ENCODE data around the gene RPL4.
"Not testable (repeated sequence)": the region's sequence is repeated elsewhere in the genome, so short reads cannot be mapped to it uniquely, and the experiment has no call there.

Gene RPL4

GRCh38 chr15:66503041-66503648, 1.5 kb downstream of the RPL4 start:
- not testable (repeated sequence) for H2AFZ ChIP-seq (ENCODE audit: low read depth, low read length); H3K79me1 ChIP-seq (replicated peaks; ENCODE audit: low read length, poor library complexity, severe bottlenecking); H2BK5ac ChIP-seq (ENCODE audit: low read depth, low read length, poor library complexity, severe bottlenecking); H3K27ac ChIP-seq (ENCODE audit: low read length, poor library complexity, severe bottlenecking); H3K14ac ChIP-seq (ENCODE audit: low read length in 2 of 2); H4K91ac ChIP-seq (ENCODE audit: low read length); H2BK15ac ChIP-seq (ENCODE audit: low read depth, poor library complexity, severe bottlenecking); H3K9me3 ChIP-seq (ENCODE audit: control insufficient read depth, low read length); H3K4me1 ChIP-seq (ENCODE audit: control insufficient read depth, insufficient read depth, low read depth, low read length); H4K8ac ChIP-seq (ENCODE audit: low read length); H2AK5ac ChIP-seq (ENCODE audit: low read length, severe bottlenecking); H3K27me3 ChIP-seq (ENCODE audit: control insufficient read depth in 1 of 2, insufficient read depth in 1 of 2, low read length in 2 of 2); H3K4ac ChIP-seq (ENCODE audit: low read depth in 1 of 2, low read length in 2 of 2); H3K18ac ChIP-seq (ENCODE audit: low read depth in 1 of 2, low read length in 2 of 2); H2BK120ac ChIP-seq (ENCODE audit: low read depth, low read length); H2BK12ac ChIP-seq (ENCODE audit: low read length in 2 of 2); H3K23ac ChIP-seq (ENCODE audit: low read length in 2 of 2)
- peaks cover 20 to 52% of the 10 kb centered on the region in 2 experiments for H3K36me3 ChIP-seq (ENCODE audit: control insufficient read depth in 1 of 2, insufficient read depth in 2 of 2, low read depth in 1 of 2, low read length in 2 of 2)
- DNase-seq: peak; percentile 25
- peak overlapping the region; percentile 89 for H3K4me2 ChIP-seq (ENCODE audit: low read length, poor library complexity, severe bottlenecking)
- 67% methylated on average over 9 of the region's 13 CpGs for WGBS
- H3K4me3 ChIP-seq (ENCODE audit: insufficient read depth in 1 of 2, low read depth in 1 of 2, low read length in 2 of 2): peak overlapping the region in 1 of 2 experiments; percentile 93
- peak overlapping the region; percentile 97 for H3K9ac ChIP-seq (ENCODE audit: low read length)

- Histone ChIP-seq H3K9ac (ENCODE audit: low read length) (peak overlapping the region; percentile 97), H3K23ac (ENCODE audit: low read length in 2 of 2) (no peak overlapping the region), H2BK15ac (ENCODE audit: low read depth, poor library complexity, severe bottlenecking) (no peak overlapping the region), H2AFZ (ENCODE audit: low read depth, low read length) (no peak overlapping the region), H2BK12ac (ENCODE audit: low read length in 2 of 2) (no peak overlapping the region), H3K18ac (ENCODE audit: low read depth in 1 of 2, low read length in 2 of 2) (no peak overlapping the region), H3K36me3 (ENCODE audit: control insufficient read depth in 1 of 2, insufficient read depth in 2 of 2, low read depth in 1 of 2, low read length in 2 of 2) (peaks cover 23 to 57% of the 10 kb centered on the region in 2 experiments), H3K9me3 (ENCODE audit: control insufficient read depth, low read length) (no peaks in the 10 kb centered on the region), H3K4me2 (ENCODE audit: low read length, poor library complexity, severe bottlenecking) (peak overlapping the region; percentile 89), H3K14ac (ENCODE audit: low read length in 2 of 2) (no peak overlapping the region), H2BK120ac (ENCODE audit: low read depth, low read length) (no peak overlapping the region), H3K27ac (ENCODE audit: low read length, poor library complexity, severe bottlenecking) (no peak overlapping the region), H3K4ac (ENCODE audit: low read depth in 1 of 2, low read length in 2 of 2) (no peak overlapping the region), H3K79me1 (replicated peaks; ENCODE audit: low read length, poor library complexity, severe bottlenecking) (no peaks in the 10 kb centered on the region), H4K8ac (ENCODE audit: low read length) (no peak overlapping the region), H3K27me3 (ENCODE audit: control insufficient read depth in 1 of 2, insufficient read depth in 1 of 2, low read length in 2 of 2) (no peaks in the 10 kb centered on the region), H3K4me3 (ENCODE audit: insufficient read depth in 1 of 2, low read depth in 1 of 2, low read length in 2 of 2) (peak overlapping the region in 1 of 2 experiments; percentile 93), H3K4me1 (ENCODE audit: control insufficient read depth, insufficient read depth, low read depth, low read length) (peaks cover 1% of the 10 kb centered on the region), H2AK5ac (ENCODE audit: low read length, severe bottlenecking) (no peak overlapping the region), H2BK5ac (ENCODE audit: low read depth, low read length, poor library complexity, severe bottlenecking) (no peak overlapping the region), H4K91ac (ENCODE audit: low read length) (no peak overlapping the region)
- 92% methylated on average over 10 of the region's 10 CpGs for WGBS
- DNase-seq: no peak
Measured at GRCh38 chr15:66502491-66502890, 2.2 kb downstream of the RPL4 start.

- H3K14ac ChIP-seq (ENCODE audit: low read length in 2 of 2); H4K91ac ChIP-seq (ENCODE audit: low read length); H3K27ac ChIP-seq (ENCODE audit: low read length, poor library complexity, severe bottlenecking); H2BK15ac ChIP-seq (ENCODE audit: low read depth, poor library complexity, severe bottlenecking); DNase-seq; H3K27me3 ChIP-seq (ENCODE audit: control insufficient read depth in 1 of 2, insufficient read depth in 1 of 2, low read length in 2 of 2); H4K8ac ChIP-seq (ENCODE audit: low read length); H3K4me1 ChIP-seq (ENCODE audit: control insufficient read depth, insufficient read depth, low read depth, low read length); H2AK5ac ChIP-seq (ENCODE audit: low read length, severe bottlenecking); H2BK12ac ChIP-seq (ENCODE audit: low read length in 2 of 2); H3K4ac ChIP-seq (ENCODE audit: low read depth in 1 of 2, low read length in 2 of 2); H3K18ac ChIP-seq (ENCODE audit: low read depth in 1 of 2, low read length in 2 of 2); H3K9me3 ChIP-seq (ENCODE audit: control insufficient read depth, low read length); H3K79me1 ChIP-seq (replicated peaks; ENCODE audit: low read length, poor library complexity, severe bottlenecking); H3K4me3 ChIP-seq (ENCODE audit: insufficient read depth in 1 of 2, low read depth in 1 of 2, low read length in 2 of 2); H2BK5ac ChIP-seq (ENCODE audit: low read depth, low read length, poor library complexity, severe bottlenecking); H3K4me2 ChIP-seq (ENCODE audit: low read length, poor library complexity, severe bottlenecking); H2BK120ac ChIP-seq (ENCODE audit: low read depth, low read length); H2AFZ ChIP-seq (ENCODE audit: low read depth, low read length); H3K23ac ChIP-seq (ENCODE audit: low read length in 2 of 2): not testable (repeated sequence)
- Histone ChIP-seq H3K9ac (ENCODE audit: low read length) (peak overlapping the region; percentile 97), H3K36me3 (ENCODE audit: control insufficient read depth in 1 of 2, insufficient read depth in 2 of 2, low read depth in 1 of 2, low read length in 2 of 2) (peaks cover 23 to 60% of the 10 kb centered on the region in 2 experiments)
- 95% methylated on average over 6 of the region's 7 CpGs for WGBS
Measured at GRCh38 chr15:66500346-66500745, 4.3 kb downstream of the RPL4 start.

- no peak overlapping the region for H2BK120ac ChIP-seq (ENCODE audit: low read depth, low read length)
- no peak overlapping the region for H2BK12ac ChIP-seq (ENCODE audit: low read length in 2 of 2)
- no peak overlapping the region for H4K8ac ChIP-seq (ENCODE audit: low read length)
- WGBS: 81% methylated on average over 3 of the region's 3 CpGs
- H3K18ac ChIP-seq (ENCODE audit: low read depth in 1 of 2, low read length in 2 of 2): no peak overlapping the region
- H2AFZ ChIP-seq (ENCODE audit: low read depth, low read length): no peak overlapping the region
- H3K4me3 ChIP-seq (ENCODE audit: insufficient read depth in 1 of 2, low read depth in 1 of 2, low read length in 2 of 2): no peak overlapping the region
- peaks cover 23 to 76% of the 10 kb centered on the region in 2 experiments for H3K36me3 ChIP-seq (ENCODE audit: control insufficient read depth in 1 of 2, insufficient read depth in 2 of 2, low read depth in 1 of 2, low read length in 2 of 2)
- no peak overlapping the region for H2BK5ac ChIP-seq (ENCODE audit: low read depth, low read length, poor library complexity, severe bottlenecking)
- no peaks in the 10 kb centered on the region for H3K9me3 ChIP-seq (ENCODE audit: control insufficient read depth, low read length)
- peaks cover 10% of the 10 kb centered on the region for H3K79me1 ChIP-seq (replicated peaks; ENCODE audit: low read length, poor library complexity, severe bottlenecking)
- H3K4ac ChIP-seq (ENCODE audit: low read depth in 1 of 2, low read length in 2 of 2): no peak overlapping the region
- no peak overlapping the region for H3K23ac ChIP-seq (ENCODE audit: low read length in 2 of 2)
- H3K4me1 ChIP-seq (ENCODE audit: control insufficient read depth, insufficient read depth, low read depth, low read length): peaks cover 6% of the 10 kb centered on the region
- no peak overlapping the region for H4K91ac ChIP-seq (ENCODE audit: low read length)
- H2AK5ac ChIP-seq (ENCODE audit: low read length, severe bottlenecking): no peak overlapping the region
- peak overlapping the region; percentile 43 for H3K27ac ChIP-seq (ENCODE audit: low read length, poor library complexity, severe bottlenecking)
- no peak overlapping the region for H2BK15ac ChIP-seq (ENCODE audit: low read depth, poor library complexity, severe bottlenecking)
- H3K14ac ChIP-seq (ENCODE audit: low read length in 2 of 2): no peak overlapping the region
- peak overlapping the region; percentile 99 for H3K9ac ChIP-seq (ENCODE audit: low read length)
- no peaks in the 10 kb centered on the region for H3K27me3 ChIP-seq (ENCODE audit: control insufficient read depth in 1 of 2, insufficient read depth in 1 of 2, low read length in 2 of 2)
- H3K4me2 ChIP-seq (ENCODE audit: low read length, poor library complexity, severe bottlenecking): no peak overlapping the region
- DNase-seq: peak; percentile 48
Measured at GRCh38 chr15:66498501-66499386, 5.9 kb downstream of the RPL4 start.
